HEK293 (cell line): Measurements from ENCODE around the gene VDAC1.

Experiments used
- SP7 ChIP-seq: fragments of 450-650 bp; formaldehyde crosslinking; IDR thresholded peaks from 2 replicates; pipeline ENCODE4 v1.5.1; 2016; ENCODE audit warnings: missing biosample characterization, missing genetic modification characterization
- TF ChIP-seq, protein P1 (sequence below): fragments of 450-650 bp; formaldehyde crosslinking; IDR thresholded peaks from 2 replicates; pipeline ENCODE4 v1.5.1; 2016; ENCODE audit warnings: missing biosample characterization, missing genetic modification characterization

DNA sequence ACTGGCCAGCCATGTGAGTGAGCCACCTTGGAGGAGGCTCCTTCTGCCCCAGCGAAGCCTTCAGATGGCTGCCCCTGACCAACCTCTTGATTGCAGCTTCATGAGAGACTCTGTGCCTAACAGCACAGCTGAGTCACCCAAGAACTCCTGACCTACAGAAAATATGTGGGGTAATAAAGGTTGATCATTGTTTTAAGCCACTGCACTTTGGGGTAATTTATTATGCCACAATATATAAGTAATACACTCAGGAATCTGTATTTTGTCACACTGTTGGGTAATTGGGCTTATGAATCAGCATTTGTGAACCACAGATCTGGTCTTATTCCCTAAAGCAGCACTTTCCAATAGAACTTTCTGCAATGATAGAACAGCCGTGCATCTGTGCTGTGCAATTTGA, 24.4 kb upstream of the VDAC1 start:
- TF ChIP-seq SP7: no peak
- TF ChIP-seq, protein P1, sequence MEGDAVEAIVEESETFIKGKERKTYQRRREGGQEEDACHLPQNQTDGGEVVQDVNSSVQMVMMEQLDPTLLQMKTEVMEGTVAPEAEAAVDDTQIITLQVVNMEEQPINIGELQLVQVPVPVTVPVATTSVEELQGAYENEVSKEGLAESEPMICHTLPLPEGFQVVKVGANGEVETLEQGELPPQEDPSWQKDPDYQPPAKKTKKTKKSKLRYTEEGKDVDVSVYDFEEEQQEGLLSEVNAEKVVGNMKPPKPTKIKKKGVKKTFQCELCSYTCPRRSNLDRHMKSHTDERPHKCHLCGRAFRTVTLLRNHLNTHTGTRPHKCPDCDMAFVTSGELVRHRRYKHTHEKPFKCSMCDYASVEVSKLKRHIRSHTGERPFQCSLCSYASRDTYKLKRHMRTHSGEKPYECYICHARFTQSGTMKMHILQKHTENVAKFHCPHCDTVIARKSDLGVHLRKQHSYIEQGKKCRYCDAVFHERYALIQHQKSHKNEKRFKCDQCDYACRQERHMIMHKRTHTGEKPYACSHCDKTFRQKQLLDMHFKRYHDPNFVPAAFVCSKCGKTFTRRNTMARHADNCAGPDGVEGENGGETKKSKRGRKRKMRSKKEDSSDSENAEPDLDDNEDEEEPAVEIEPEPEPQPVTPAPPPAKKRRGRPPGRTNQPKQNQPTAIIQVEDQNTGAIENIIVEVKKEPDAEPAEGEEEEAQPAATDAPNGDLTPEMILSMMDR (tag by site-specific recombination): no peak
